ENCODE data around the gene BRINP2.
"Not testable (repeated sequence)": the region's sequence is repeated elsewhere in the genome, so short reads cannot be mapped to it uniquely, and the experiment has no call there.

BRINP2 gene

DNA sequence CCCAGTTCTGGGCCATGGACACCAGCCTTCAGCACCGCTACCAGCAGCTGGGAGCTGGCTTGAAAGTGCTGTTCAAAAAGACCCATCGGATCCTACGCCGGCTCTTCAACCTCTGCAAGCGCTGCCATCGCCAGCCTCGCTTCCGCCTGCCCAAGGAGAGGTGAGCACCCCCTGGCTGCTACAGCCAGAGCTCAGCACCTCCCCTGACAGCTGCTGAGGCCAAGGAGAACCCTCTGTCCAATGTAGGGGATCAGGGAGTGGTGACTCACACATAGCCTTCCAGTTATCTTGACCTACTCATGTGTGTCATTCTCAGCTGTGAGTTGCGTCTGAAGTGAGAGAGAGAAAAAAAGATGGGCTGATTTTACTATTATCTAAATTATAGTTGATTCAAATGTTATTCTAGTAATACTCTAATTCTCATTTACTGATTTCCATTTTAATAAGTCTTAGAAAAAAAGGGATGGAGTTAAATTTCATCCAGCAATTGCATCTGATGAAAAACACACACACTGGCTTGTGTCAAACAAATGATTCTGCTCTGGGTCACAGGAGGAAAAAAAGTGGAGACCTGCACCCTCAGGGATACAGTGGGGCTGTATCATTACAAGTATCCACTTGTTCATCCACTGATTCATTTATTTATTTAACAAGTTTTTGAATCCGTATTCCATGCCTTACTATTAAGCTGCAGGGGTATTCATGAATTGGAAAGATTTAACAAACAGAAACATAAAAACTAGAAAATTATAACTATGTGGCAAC lies 108.0 kb downstream of the BRINP2 start:
- no peak for DNase-seq

DNA sequence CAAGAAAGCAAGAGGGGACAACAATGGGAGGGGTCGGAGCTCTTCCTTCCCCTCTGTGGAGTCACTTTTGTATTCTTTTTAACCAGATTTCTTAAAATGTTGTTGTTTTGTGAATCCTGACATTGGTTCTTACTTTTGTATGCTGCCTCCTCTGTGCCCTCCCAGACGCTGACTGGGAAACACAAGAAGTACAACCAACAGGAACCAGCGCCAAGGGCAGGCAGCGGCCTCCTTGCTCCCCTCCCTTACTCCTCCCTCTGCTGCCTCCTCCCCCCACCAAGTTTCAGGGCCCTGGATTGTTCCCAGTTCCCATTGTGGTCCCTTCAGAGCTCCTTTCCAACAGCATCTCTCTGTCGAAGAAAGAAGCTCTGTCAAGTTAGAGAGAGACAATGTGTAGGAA lies 111.1 kb downstream of the BRINP2 start:
- no peak for DNase-seq

DNA sequence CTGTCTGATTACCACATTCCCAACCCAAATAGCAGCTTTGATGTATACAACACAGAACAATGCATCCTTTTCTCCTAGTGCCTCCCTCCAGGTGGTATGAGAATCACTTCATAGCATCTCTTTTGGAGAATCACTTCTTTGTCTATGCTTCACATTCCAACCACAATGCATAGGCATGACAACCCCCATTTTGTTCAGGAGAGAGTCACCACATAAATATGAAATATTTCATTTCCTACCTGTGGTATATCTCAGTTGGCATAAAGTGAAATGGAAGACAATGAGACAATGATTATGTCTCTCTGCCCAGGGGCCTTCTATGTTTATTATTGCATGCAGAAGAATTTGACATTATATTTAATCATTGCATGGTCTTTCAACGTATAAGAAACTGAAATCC lies 112.2 kb downstream of the BRINP2 start:
- no peak for DNase-seq

DNA sequence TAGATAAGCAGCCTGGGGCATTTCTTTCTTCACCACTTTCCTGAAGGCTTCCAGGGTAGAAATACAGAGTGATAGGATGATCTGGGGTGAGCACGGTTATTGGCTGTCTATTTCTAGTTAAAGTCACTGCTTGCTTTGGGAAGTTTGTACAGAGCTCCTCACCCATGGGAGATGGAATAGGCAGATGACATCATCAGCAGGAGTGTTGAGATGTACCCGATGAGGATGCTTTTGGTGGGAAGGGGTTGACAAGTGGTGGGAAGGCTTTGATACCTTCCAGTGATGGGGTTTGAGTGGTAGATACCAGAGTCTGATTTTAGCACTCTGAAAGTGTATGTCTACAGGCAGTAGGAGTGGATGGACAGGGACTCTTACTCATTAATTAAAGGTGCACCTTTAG lies 112.6 kb downstream of the BRINP2 start:
- no peak for DNase-seq

DNA sequence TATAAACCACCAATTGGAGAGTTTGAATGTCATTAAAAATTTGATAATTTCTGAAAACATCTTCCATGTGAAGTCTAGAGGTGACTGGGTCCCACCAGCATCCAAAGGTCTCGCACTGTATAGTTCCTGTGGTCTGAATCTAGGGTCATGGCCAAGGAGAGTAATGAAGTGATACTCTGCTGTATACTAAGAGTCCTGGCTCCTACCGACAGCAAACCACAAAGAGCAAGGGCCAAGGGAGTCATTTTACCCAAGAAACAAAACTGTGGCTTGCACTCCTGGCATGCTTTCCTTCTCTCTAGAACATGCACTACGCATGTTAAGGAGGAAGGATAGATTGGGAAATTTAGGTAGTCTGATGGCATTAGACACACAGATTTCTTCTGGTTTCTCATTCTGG lies 115.6 kb downstream of the BRINP2 start:
- DNase-seq: no peak

DNA sequence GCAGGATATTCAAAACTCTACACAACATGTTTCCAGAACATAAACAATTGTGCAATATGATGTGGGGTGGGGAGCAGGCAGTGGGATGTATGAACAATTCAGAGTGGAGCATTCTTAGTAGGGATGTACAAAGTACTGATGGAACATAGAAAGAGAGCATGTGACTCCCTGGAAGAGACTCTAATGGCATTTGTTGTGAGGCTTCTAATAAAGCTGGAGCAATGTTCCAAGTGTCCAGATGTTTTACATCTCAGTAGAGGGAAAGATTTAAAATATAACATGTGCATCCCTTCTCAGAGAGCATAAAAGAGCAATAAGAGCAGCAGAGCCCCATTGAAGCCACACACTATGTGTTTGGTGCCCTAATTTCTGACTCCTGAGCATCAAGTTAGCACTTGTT lies 116.5 kb downstream of the BRINP2 start:
- no peak for DNase-seq

DNA sequence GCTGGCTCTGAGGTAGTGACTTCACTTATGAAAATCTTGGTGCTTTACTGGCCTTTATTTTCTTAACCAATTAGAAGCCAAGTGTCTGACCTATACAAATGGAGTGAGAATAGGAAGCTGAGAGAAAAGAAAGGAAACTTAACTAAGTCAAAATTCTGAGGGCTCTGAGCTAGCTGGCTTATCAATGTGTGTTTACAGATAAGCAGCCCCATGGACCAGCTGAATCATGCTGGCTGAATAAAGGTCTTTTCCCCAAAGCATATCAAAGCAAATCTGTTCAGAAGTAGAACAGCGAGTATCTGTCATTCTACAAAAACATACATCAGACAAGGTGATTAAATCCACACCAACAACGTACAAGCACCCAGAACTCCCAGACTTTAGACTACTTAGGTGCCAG lies 117.2 kb downstream of the BRINP2 start:
- no peak for DNase-seq

DNA sequence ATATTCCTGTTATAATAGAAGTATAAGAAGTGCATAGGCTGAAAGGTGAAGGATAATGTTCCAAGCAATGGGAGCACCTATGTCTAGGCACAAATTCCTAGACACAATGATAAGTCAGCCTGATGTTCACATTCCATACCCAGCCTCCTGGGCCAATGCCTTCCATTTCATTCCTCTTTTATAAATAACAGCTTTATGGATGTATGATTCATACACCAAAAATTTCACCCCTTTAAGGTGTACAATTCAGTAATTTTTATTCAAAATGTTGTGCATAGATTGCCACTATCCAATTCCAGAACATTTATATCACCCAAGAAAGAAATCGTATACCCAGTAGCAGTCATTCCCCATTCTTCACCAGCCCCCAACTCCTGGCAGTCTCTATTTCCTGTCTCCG lies 118.8 kb downstream of the BRINP2 start:
- no peak for DNase-seq

DNA sequence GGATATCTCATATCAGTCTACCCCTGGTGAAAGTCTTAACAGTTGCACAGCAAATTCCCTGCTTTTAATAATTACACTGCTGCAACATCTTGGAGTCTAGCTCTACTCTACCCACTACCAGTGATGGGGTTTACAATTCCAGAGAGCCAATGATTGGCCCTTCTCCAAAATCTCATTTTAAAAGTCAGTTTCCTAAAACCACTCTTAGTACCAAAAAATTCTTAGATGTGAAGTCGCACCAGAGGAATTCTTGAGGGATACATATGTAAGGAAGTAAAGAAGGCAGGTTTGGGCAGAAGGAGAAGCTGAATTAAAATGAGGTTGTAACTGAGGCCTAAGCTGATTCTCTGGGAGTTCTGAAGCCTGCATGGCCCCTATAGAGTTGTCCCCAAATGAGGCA lies 129.7 kb downstream of the BRINP2 start:
- no peak for DNase-seq

DNA sequence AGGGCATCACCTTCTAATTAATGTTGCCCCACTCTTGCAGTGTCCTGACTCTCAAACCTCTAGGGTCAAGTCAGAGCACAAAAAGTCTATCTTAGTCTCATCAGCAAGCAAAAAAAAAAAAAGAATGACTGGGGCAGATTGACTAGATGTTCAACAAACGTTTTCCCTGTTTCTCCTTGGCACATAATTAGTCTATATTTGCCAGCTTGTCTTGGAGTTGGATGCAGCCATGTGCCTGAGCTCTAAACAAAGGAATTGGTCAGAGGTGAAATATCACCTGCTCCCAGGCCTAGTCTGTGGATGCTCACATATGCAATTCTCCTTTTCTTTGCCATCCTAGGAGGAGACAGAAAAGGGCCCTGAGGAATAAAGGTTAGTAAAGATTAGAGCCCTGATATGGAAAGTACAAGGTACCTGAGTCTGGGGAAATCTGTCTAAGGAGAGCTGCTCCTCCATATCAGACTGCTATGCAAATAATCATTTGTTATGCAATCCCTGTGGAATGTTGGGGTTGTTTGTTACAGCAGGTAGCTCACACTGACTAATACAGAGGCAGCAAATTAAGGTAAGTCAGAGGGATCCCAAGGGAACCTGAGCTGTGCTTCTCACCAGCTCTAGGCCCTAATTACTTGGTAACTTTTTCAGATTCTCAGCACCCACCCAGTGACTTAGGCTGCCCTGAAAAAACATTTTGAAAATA lies 130.8 kb downstream of the BRINP2 start:
- DNase-seq: no peak

DNA sequence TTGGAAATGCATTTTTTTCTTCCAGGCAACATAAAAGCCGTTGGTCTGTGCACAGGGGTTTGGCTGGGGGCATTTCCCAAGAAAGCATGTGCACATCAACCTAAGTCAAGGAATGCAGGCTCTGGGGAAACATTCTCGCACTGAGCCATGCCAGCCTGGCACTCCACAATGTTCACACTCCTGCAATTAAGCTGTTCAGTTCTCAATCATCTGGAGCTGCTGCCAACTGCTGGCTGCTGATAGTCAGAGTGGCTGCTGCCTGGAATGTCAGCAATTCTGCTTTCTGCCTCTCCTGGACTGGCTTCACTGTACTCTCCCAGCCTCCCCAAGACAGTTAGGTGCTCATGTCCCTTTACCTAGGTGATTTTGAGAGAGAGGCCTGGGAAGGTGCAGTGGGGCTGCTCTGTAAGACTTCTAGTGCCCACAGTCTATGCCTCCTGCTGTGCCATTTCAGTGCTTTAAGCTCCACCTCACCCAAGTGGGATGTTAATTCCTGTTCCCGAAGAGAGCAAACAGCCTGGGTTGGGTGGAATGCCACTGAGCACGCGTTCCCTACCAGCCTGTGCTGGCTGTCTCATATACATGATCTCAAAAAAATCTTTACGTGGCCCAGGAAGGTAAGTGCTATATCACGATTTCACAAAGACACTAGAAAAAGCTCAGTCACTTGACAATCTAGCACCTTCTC lies 131.7 kb downstream of the BRINP2 start:
- DNase-seq: no peak

DNA sequence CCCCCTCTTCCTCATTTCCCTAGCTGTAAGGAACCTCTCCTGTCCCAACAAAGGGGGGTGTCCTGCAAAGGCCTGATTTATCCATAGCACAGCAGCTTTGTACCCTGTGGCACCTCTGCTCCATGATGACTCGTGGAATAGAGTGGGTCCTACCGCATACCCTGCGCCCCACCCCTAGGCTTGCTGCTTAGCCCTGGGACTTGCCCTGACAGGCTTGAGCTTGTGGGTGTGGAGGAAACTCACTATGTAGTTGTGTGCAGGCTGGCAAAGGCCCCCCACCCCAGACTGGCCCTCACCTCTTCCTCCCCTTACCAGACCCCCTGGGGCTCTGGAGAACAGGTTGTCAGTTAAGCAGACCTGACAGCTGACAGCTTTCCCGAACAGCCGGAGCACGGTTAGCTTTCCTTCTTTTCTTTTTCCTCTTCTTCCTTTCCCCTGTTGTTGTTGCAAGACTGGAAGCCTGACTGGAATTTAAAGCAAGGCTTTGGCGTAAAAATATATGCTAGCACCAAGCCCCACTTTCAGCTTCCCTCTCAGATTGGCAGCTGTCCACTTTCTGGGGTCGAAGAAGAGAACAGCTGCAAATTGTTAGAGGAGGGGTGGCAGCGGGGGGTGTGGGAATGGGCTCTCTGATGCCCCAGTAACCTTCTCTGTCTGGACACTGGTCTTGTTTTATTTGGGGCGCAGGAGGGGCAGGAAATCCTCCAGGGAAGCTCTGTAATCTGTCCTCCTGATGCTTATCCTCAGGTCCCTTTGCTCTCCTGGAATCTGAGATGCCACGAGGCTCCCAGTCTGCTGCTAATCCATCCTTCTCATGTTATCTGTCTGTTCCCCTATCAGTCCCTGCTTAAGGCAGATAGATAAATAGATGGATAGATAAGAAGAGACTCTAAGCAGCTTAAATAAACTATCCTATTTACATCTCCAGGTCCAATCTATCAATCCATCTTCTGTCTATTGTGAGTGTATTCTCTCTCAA lies 134.6 kb downstream of the BRINP2 start:
- DNase-seq: no peak

DNA sequence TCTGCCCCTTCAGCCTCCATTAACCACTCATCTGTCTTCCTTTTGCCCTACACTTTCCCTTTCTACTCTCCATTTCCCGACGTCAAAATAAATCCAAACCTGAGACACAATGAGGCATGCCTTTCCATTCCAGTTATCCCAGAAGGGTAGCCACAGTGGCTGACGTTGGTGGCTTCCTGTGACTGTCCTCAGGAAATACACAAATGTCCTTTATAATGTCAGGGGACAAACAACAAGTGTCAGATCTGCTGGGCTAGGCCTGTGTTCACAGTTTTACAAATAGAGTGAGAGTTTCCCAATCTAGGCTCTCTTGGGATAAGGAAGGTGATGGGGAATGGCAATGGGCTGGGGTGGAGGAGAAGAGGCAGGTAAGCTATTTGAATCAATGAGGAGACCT lies 135.3 kb downstream of the BRINP2 start:
- DNase-seq: no peak

DNA sequence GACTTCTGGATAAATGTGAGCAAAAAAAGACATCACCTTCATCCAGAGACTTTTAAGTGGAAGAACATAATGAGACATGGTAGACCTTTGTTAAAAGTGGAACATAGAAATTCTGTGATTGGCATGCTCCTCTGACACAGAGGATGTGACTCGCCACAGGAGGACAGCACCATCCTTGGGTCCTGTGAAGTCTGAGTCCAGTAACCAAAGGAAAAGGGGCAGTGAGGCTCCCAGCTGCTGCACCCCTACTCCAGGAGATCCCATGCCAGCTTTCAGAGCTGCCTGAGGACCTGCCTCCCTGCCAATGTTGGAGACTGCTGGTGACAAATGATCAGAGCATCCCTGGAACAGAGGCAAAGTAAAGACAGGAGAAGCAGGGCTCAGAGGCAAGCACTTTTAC lies 136.2 kb downstream of the BRINP2 start:
- no peak for DNase-seq

DNA sequence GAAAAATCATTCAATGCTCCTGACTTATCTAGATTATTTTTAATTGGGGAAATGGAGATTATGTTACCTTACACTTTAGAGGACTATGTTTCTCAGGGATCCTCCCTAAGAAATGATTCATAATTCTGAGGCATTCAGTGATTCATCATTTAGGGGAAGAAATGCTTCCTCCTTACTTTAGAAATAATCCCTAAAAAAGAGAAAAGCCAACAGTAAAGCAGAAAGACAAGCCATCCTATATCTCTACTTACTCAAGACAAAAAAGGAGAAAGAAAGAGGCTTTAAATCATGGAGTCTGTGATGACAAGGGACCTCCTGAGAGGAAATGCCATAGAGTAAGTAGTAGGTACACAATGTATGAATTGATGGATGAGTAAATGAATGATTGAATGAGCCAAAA lies 137.0 kb downstream of the BRINP2 start:
- no peak for DNase-seq

DNA sequence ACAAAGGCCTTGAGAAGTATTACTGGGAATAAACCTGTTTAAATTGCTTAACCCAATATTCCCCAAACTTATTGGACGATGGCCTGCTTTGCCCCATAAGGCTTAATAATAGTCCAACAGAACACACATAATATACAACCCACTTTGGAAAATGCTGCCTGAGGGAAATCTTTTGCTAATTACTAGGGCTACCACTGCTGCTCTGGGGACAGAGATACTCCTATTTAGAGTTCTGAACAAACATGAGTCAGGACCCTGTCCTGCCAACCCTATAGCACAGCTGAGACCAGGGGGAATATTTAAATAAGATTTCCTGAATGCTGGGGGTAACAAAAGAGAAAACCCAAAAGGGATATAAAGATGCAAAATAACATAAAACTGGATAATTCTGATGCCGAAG lies 139.1 kb downstream of the BRINP2 start:
- no peak for DNase-seq

DNA sequence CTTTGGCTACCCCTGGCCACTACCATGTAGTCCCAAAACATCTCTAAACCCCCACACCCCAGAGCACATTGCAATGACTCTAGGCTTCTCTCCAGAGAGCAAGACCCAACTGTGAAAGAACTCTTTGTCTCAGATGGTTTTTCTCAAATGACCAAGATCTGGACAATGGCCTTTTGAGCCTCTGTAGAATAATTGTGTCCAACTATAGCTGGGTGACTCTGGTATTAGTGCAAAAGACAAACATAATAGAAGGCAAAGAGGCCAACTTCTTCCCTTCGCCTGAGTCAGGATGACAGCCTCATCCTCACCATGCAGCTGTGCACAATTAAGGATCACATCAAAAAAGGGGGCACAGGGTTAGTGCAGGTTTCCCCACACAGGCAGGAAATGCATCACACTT lies 139.6 kb downstream of the BRINP2 start:
- no peak for DNase-seq

DNA sequence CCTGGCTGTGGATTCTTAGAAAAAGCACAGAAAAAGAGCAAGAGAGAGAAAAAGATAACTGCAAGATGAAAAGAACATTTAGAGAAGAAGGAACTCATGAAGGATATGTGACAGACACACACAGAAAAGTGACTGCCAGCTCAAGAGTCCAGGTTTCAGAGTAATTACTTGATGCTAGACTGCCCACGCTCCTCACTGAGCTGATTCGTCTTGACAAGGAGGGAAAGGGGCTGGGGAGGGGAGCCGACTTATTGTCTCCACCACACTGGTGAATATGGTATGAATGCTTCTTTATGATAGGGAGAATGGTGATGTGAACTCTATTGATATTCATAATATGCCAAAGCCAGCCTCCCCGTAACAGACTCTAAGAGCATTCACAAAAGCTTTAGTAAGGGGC lies 140.4 kb downstream of the BRINP2 start:
- no peak for DNase-seq

DNA sequence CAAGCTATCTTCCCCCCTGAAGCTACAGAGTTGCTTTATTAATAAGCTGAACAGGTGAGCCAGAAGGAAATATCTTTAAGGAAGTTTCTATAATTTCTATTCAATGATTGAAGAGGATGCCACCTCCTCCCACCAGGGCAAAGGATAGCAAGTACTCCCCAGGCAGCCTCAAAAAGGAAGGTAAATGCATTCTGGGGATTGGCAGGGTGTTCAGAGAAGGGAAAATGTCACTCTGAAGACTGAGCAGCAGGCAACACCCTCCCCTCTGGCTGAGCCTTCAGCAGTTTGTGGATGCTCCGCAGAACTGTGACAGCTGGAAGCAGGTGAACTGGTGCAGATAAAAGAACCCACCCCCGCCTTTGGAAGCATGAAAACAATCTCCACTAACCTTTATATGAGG lies 140.8 kb downstream of the BRINP2 start:
- no peak for DNase-seq

DNA sequence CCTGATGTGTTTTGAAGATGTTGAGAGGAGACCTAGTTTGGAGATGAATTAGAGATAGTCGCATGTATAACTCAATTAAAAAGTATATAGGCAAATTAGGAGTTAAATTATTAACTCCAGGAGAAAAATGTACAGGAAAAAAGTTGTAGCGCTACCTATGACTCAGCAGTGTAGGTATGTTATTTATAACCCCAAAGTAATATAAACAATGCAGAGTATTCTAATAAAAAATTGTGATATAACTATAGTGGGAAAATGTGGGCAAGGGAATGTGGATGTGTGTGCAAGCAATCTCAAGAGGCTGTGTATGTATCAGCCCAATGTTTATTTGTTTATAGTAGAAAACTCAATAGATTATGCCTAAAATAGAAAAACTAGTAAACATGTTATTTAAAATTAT lies 144.5 kb downstream of the BRINP2 start:
- no peak for DNase-seq

DNA sequence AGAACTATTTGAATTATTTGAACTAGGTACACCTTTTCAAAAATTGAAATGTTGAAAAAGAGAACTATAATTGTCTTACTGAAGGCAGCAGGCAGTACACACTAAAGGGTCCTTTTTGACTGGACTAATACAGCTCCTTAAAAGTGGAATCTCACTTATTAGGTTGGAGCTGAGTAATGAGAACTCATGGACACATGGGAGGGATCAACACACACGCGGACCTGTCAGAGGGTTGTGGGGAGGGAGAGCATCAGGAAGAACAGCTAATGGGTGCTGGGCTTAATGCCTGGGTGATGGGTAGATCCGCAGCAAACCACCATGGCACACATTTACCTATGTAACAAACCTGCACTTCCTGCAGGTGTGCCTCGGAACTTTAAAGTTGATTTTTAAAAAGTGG lies 145.0 kb downstream of the BRINP2 start:
- no peak for DNase-seq

DNA sequence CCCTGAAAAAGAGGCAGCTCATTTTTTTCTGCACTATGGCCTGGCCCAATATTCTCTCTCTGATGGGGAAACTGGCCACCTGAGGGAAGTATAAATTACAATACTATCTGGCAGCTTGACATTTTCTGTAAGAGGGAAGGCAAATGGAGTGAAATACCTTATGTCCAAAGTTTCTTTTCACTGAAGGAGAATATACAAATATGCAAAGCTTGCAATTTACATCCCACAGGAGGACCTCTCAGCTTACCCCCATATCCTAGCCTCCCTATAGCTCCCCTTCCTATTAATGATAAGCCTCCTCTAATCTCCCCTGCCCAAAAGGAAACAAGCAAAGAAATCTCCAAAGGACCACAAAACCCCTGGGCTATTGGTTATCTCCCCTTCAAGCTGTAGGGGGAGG lies 150.7 kb downstream of the BRINP2 start:
- not testable (repeated sequence) for DNase-seq

DNA sequence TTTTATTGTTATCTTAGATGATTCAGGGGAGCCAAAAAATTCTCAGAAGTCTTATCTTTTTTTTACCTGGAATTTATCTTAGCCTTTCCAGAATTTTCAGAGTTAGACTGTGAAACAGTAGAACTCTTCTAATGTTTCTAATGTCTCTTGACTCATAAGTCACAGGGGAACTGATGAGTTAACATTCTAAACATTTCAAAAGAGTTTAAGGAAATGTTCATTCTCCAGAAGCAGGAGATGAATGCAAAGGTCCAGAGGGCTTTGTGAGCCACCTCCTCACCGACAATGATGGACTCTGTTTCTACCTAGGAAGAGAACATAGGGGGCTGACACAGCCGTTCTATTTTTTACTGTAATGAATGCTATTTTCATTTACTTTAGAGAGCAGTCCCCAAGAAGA lies 157.5 kb downstream of the BRINP2 start:
- no peak for DNase-seq

Data from activated effector memory CD4-positive, alpha-beta T cell treated with anti-CD3 and anti-CD28 coated beads, Interleukin-2, amount 50 U/mL, for 16 hours (primary cell).